ENCODE results near the gene CYLD. TPM values are rescaled to one million over a fixed set of nuclear protein-coding genes. Genes with fewer than 3 reads are reported as not detected.

CYLD gene
- total and polyA plus RNA-seq, 2 of the 4 experiments (the other 2 are of a cell fraction) = 16.2 to 37.3 TPM

DNA sequence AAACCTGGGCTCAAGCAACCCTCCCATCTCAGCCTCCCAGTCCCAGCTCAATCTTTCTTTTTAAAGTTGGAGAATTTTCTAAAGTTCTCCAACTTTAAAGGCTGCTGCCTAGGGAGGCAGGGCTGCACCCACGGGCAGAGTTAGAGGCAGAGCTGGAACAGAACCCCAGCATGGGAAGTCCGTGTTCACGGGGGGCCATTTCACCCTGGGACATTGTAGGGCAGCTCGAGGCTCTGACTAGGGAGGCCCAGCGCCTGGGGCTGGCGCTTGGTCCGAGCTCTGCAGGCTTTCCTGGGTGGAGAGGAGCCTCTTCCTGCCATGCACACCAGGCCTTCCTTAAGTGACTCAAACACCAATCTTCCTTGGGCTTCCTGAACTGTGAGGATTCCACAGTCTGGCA lies 70.2 kb downstream of the CYLD start:
- TF ChIP-seq POLR2A (IDR thresholded peaks at IDR 0.05; ENCODE audit: low read depth, low read length) = no peak
- no peak for TF ChIP-seq ELK1 (IDR thresholded peaks at IDR 0.05; ENCODE audit: borderline replicate concordance, low read depth, low read length)
- TF ChIP-seq BHLHE40 (IDR thresholded peaks at IDR 0.05; ENCODE audit: low read depth, low read length) = no peak
- TF ChIP-seq CEBPB (IDR thresholded peaks at IDR 0.05; ENCODE audit: low read depth, low read length) = no peak
- no peak for TF ChIP-seq RFX5 (IDR thresholded peaks at IDR 0.05; ENCODE audit: low read depth, low read length)
- TF ChIP-seq RAD21 (IDR thresholded peaks at IDR 0.05; ENCODE audit: low read length) = no peak
- TF ChIP-seq SMC3 (IDR thresholded peaks at IDR 0.05; ENCODE audit: low read depth, low read length) = no peak
- TF ChIP-seq MAFK (IDR thresholded peaks at IDR 0.05; ENCODE audit: low read depth, low read length) = no peak
- TF ChIP-seq CHD1 (IDR thresholded peaks at IDR 0.05; ENCODE audit: low read depth, low read length) = no peak
- TF ChIP-seq, protein P1, sequence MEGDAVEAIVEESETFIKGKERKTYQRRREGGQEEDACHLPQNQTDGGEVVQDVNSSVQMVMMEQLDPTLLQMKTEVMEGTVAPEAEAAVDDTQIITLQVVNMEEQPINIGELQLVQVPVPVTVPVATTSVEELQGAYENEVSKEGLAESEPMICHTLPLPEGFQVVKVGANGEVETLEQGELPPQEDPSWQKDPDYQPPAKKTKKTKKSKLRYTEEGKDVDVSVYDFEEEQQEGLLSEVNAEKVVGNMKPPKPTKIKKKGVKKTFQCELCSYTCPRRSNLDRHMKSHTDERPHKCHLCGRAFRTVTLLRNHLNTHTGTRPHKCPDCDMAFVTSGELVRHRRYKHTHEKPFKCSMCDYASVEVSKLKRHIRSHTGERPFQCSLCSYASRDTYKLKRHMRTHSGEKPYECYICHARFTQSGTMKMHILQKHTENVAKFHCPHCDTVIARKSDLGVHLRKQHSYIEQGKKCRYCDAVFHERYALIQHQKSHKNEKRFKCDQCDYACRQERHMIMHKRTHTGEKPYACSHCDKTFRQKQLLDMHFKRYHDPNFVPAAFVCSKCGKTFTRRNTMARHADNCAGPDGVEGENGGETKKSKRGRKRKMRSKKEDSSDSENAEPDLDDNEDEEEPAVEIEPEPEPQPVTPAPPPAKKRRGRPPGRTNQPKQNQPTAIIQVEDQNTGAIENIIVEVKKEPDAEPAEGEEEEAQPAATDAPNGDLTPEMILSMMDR (conservative IDR thresholded peaks at IDR 0.05; ENCODE audit: low read depth, low read length) = no peak
- no peak for TF ChIP-seq USF2 (IDR thresholded peaks at IDR 0.05; ENCODE audit: low read depth, low read length)
- no peak for TF ChIP-seq MXI1 (IDR thresholded peaks at IDR 0.05; ENCODE audit: borderline replicate concordance, low read depth, low read length)
- TF ChIP-seq RCOR1 (IDR thresholded peaks at IDR 0.05; ENCODE audit: insufficient replicate concordance, low read length) = no peak
- no peak for TF ChIP-seq FOS (IDR thresholded peaks at IDR 0.05; ENCODE audit: low read depth, low read length)
- ChIA-PET POLR2A (ENCODE audit: unreplicated experiment) (no interaction called here), CTCF (no interaction called here)
- Histone ChIP-seq H3K18ac (ENCODE audit: low read depth, low read length) (no peak overlapping the region), H3K4me2 (ENCODE audit: low read depth, low read length) (no peak overlapping the region), H2AK9ac (replicated peaks; ENCODE audit: low read depth, low read length, poor library complexity) (no peak overlapping the region), H3K36me3 (ENCODE audit: control insufficient read depth, insufficient read depth, low read length) (no peaks in the 10 kb centered on the region), H3K23ac (ENCODE audit: low read depth, low read length) (no peak overlapping the region), H4K20me1 (ENCODE audit: insufficient read depth, low read length) (no peaks in the 10 kb centered on the region), H3K9ac (ENCODE audit: low read depth, low read length) (no peak overlapping the region), H3K4me1 (ENCODE audit: control insufficient read depth, insufficient read depth, low read length) (no peaks in the 10 kb centered on the region), H3K4ac (ENCODE audit: low read depth, low read length) (no peak overlapping the region), H3K79me1 (ENCODE audit: low read depth in 1 of 2, low read length in 2 of 2) (no peaks in the 10 kb centered on the region), H2AFZ (replicated peaks; ENCODE audit: low read length, poor library complexity) (no peak overlapping the region), H4K8ac (ENCODE audit: low read depth in 2 of 2, low read length in 2 of 2) (no peak overlapping the region), H3K14ac (replicated peaks; ENCODE audit: low read depth, low read length) (no peak overlapping the region), H2BK20ac (ENCODE audit: low read depth, low read length) (no peak overlapping the region), H3K27me3 (ENCODE audit: control insufficient read depth, insufficient read depth, low read length) (peaks cover 7% of the 10 kb centered on the region; the same call in 1 of the 2 replicates), H2AK5ac (ENCODE audit: low read depth, low read length) (no peak overlapping the region), H2BK15ac (ENCODE audit: low read depth, low read length) (no peak overlapping the region), H2BK5ac (ENCODE audit: low read depth, low read length, poor library complexity, severe bottlenecking) (no peak overlapping the region), H3K27ac (ENCODE audit: insufficient read depth, low read length) (no peak overlapping the region), H4K5ac (ENCODE audit: low read depth, low read length) (no peak overlapping the region), H3K56ac (ENCODE audit: extremely low read depth, insufficient read depth, low read length) (no peak overlapping the region), H3K9me1 (ENCODE audit: insufficient read depth, low read length) (no peaks in the 10 kb centered on the region), H3K9me3 (ENCODE audit: control insufficient read depth, insufficient read depth, low read length) (no peaks in the 10 kb centered on the region), H2BK120ac (ENCODE audit: low read depth, low read length) (no peak overlapping the region), H4K91ac (ENCODE audit: insufficient read depth, low read depth, low read length) (no peak overlapping the region), H3K4me3 (ENCODE audit: insufficient read depth, low read depth, low read length) (no peak overlapping the region)
- BruUV-seq (replicated peaks) = no TSS peak
- intact Hi-C loops (cut with micrococcal nuclease) (no loop called here), in situ Hi-C loops (cut with MboI; ENCODE audit: low sequenced_read_pairs) (loop anchor here (25.0 kb wide), 1 partner anchor 1175 kb away; no protein-coding TSS in a partner anchor), dilution Hi-C loops (cut with HindIII; ENCODE audit: low sequenced_read_pairs, unreplicated experiment) (no loop called here)
- DNase-seq (no peak), ATAC-seq (ENCODE audit: low read depth) (no peak)
- 67% methylated on average over 5 of the region's 7 CpGs; no CpG with 5 or more reads in 1 of the 2 experiments for WGBS, 2 experiments (ENCODE audit: extremely low coverage in 2 of 2, insufficient read length in 1 of 2)

Measured in IMR-90 (cell line).